ENCODE measurements around the gene CAMSAP1.

GRCh38 chr9:135816651-135816970 is 90.7 kb downstream of the CAMSAP1 start:
- TF ChIP-seq YY1 (IDR thresholded peaks at IDR 0.05; ENCODE audit: low read depth, low read length): no peak
- TF ChIP-seq CTCF (IDR thresholded peaks at IDR 0.05 in 2 of 3, conservative IDR thresholded peaks at IDR 0.05 in 1 of 3; ENCODE audit: control insufficient read depth in 2 of 3, extremely low read depth in 1 of 3, insufficient read depth in 1 of 3, low read depth in 3 of 3, low read length in 3 of 3): no peak
- no peak for TF ChIP-seq EGR1 (IDR thresholded peaks at IDR 0.05; ENCODE audit: borderline replicate concordance in 1 of 2, low read depth in 2 of 2, low read length in 2 of 2)
- no peak for TF ChIP-seq ZNF217 (IDR thresholded peaks at IDR 0.05)
- TF ChIP-seq NFXL1 (IDR thresholded peaks at IDR 0.05; ENCODE audit: borderline replicate concordance): no peak
- TF ChIP-seq EZH2 (IDR thresholded peaks at IDR 0.05; ENCODE audit: borderline replicate concordance, control insufficient read depth, low read depth, low read length): no peak
- TF ChIP-seq BHLHE40 (IDR thresholded peaks at IDR 0.05; ENCODE audit: borderline replicate concordance in 1 of 2, low read depth in 2 of 2, low read length in 1 of 2): no peak
- TF ChIP-seq RAD21 (IDR thresholded peaks at IDR 0.05; ENCODE audit: insufficient read depth, low read depth, low read length): no peak
- TF ChIP-seq POLR2A (IDR thresholded peaks at IDR 0.05; ENCODE audit: low read depth, low read length): no peak
- no peak for TF ChIP-seq RBBP5 (conservative IDR thresholded peaks at IDR 0.05)
